Parathyroid adenoma (tissue), 2 donors: ENCODE data around the gene ELP4.

Source experiments
- H2AFZ ChIP-seq: fragments of 300-600 bp; sonication (generic); one replicate; pipeline ENCODE4 v1.7.0; 2017; ENCODE audit warnings: antibody characterized with exemption, mild to moderate bottlenecking
- H3K27ac ChIP-seq: fragments of 300-600 bp; sonication (generic); one replicate; pipeline ENCODE4 v1.7.0; 2017
- H3K27me3 ChIP-seq: fragments of 300-600 bp; sonication (generic); one replicate; pipeline ENCODE4 v1.7.0; 2017; ENCODE audit warnings: low read length; ENCODE audit not compliant: control insufficient read depth, insufficient read depth
- H3K36me3 ChIP-seq: fragments of 300-600 bp; sonication (generic); one replicate; pipeline ENCODE4 v1.7.0; 2017; ENCODE audit warnings: low read length; ENCODE audit not compliant: control insufficient read depth, insufficient read depth
- H3K4me1 ChIP-seq: fragments of 300-600 bp; sonication (generic); one replicate; pipeline ENCODE4 v1.7.0; 2017; ENCODE audit warnings: control low read depth
- H3K4me2 ChIP-seq: fragments of 300-600 bp; sonication (generic); one replicate; pipeline ENCODE4 v1.7.0; 2017; ENCODE audit warnings: low read length
- H3K4me3 ChIP-seq: fragments of 300-600 bp; sonication (generic); one replicate; pipeline ENCODE4 v1.7.0; 2017; ENCODE audit warnings: low read depth, low read length
- H3K79me2 ChIP-seq: fragments of 300-600 bp; sonication (generic); one replicate; pipeline ENCODE4 v1.7.0; 2017; ENCODE audit warnings: control low read depth
- H3K9ac ChIP-seq: fragments of 300-600 bp; sonication (generic); one replicate; pipeline ENCODE4 v1.7.0; 2017; ENCODE audit warnings: mild to moderate bottlenecking
- H3K9me3 ChIP-seq: fragments of 300-600 bp; sonication (generic); one replicate; pipeline ENCODE4 v1.7.0; 2017; ENCODE audit warnings: low read length; ENCODE audit not compliant: control insufficient read depth
- TF ChIP-seq, protein P1 (sequence below): fragments of 300-600 bp; sonication (generic); IDR thresholded peaks from one replicate; pipeline ENCODE4 v1.7.0; 2017; ENCODE audit warnings: antibody characterized with exemption, mild to moderate bottlenecking
- donor health status: primary hyperparathyroidism.

Gene ELP4

DNA sequence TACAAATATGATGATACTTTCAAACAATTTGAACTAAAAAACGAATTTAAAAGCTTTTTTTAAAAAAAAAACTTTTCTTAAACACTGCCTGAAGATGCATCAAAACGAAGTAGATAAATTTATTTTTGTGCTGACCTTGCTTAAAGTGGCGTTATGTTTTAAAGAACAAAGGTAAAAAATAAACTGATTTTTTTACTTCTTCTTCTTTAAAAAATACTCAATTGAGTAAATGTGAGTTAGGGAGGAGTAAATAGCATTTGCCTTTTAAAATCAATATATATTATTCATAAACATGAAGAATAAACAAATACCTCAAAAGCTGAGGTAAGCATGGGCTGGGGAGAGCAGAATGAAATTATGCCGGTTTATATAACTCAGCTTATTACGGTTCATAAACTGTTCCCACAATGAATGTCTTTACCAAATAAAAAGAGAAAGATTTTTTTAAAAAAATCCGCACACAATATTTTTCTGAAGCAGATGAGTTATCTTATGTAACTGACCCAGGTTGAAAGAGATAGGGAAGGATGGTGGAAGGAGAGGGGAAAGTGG, 292.5 kb downstream of the ELP4 start:
- Histone ChIP-seq H3K36me3 (no peaks in the 10 kb centered on the region), H3K9ac (no peak overlapping the region), H3K9me3 (no peaks in the 10 kb centered on the region), H3K27ac (no peak overlapping the region), H2AFZ (no peak overlapping the region), H3K4me1 (no peaks in the 10 kb centered on the region), H3K4me3 (no peak overlapping the region), H3K27me3 (peaks cover 12% of the 10 kb centered on the region), H3K79me2 (no peaks in the 10 kb centered on the region), H3K4me2 (no peak overlapping the region)
- TF ChIP-seq, protein P1, sequence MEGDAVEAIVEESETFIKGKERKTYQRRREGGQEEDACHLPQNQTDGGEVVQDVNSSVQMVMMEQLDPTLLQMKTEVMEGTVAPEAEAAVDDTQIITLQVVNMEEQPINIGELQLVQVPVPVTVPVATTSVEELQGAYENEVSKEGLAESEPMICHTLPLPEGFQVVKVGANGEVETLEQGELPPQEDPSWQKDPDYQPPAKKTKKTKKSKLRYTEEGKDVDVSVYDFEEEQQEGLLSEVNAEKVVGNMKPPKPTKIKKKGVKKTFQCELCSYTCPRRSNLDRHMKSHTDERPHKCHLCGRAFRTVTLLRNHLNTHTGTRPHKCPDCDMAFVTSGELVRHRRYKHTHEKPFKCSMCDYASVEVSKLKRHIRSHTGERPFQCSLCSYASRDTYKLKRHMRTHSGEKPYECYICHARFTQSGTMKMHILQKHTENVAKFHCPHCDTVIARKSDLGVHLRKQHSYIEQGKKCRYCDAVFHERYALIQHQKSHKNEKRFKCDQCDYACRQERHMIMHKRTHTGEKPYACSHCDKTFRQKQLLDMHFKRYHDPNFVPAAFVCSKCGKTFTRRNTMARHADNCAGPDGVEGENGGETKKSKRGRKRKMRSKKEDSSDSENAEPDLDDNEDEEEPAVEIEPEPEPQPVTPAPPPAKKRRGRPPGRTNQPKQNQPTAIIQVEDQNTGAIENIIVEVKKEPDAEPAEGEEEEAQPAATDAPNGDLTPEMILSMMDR: no peak

GRCh38 chr11:31802609-31802989, 293.0 kb downstream of the ELP4 start:
- H3K79me2 ChIP-seq: no peaks in the 10 kb centered on the region
- no peaks in the 10 kb centered on the region for H3K36me3 ChIP-seq
- no peak overlapping the region for H3K4me3 ChIP-seq
- peaks cover 12% of the 10 kb centered on the region for H3K27me3 ChIP-seq
- H3K4me2 ChIP-seq: no peak overlapping the region
- H3K4me1 ChIP-seq: no peaks in the 10 kb centered on the region
- H3K9me3 ChIP-seq: no peaks in the 10 kb centered on the region
- no peak overlapping the region for H3K9ac ChIP-seq
- TF ChIP-seq, protein P1: no peak
- no peak overlapping the region for H2AFZ ChIP-seq
- no peak overlapping the region for H3K27ac ChIP-seq

DNA sequence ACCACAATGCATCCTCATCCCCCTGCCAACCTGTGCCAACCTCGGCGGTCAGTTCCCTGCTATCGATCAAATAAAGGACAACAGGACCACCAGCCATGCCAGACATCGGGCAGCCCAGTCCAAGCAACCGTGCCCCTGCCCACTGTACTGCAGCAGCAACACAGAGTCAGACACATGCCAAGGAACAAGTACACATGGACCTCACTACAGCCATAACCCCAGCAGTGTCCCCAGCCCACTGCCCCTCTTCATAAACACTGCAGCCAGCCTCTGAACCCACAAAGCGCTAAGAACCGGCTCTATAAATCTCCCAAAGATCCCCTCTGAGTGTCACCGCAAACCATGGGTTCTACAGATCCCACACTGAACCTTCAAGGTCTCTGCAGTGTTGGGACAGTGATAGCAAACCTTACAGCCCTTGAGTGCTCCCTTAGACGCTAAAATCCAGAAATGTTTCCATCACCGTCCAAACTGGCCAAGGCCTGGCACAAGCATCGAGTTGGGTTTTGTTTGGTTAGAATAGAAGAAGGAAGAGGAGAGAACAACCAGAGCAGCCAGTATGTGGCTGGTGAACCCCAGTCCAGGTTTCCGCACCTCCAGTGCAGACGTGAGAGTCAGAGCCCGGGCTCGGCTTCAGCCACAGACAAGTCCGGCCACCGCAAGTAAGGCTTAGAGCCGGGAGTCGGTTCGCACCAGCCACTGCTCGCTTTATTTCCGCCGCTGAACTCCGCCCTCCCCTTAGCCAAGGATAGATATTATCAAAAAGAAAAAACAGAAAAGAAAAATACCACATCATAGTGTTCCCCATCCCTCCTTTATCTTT, 293.6 kb downstream of the ELP4 start:
- H3K9ac ChIP-seq: no peak overlapping the region

DNA sequence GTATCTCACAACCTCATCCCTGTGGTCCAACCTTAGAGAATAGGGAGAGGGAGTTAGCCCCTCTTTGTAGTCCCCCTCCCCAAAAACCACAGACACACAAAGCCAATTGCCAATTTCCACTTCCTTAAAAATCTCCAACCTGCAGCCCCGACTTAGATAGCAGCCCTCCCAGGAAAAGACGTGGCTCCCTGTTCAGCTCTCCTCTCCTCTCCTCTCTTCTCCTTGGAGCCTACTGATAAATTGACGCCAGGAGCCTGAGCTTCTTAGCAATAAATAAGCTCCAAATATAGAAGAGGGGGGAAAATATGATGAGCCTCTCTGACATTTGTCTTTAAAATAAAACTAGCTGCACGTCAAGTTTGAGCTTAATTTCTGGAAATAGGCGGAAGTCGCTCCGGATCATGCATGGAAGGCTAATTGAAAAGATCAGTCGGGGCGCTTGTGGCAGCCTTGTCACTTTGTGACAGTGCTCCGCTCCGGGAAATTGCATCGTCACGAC, 294.3 kb downstream of the ELP4 start:
- Histone ChIP-seq H3K79me2 (no peaks in the 10 kb centered on the region), H2AFZ (no peak overlapping the region), H3K4me3 (no peak overlapping the region), H3K4me1 (no peaks in the 10 kb centered on the region), H3K9ac (no peak overlapping the region), H3K9me3 (no peaks in the 10 kb centered on the region), H3K4me2 (no peak overlapping the region), H3K36me3 (no peaks in the 10 kb centered on the region), H3K27me3 (peaks cover 12% of the 10 kb centered on the region), H3K27ac (no peak overlapping the region)
- TF ChIP-seq, protein P1: no peak

More for the DNA sequence above, 293.6 kb downstream of the ELP4 start:
- Histone ChIP-seq H3K36me3 (no peaks in the 10 kb centered on the region), H3K4me2 (no peak overlapping the region), H3K9me3 (no peaks in the 10 kb centered on the region), H3K4me3 (no peak overlapping the region), H3K79me2 (no peaks in the 10 kb centered on the region), H3K27me3 (peaks cover 12% of the 10 kb centered on the region), H2AFZ (no peak overlapping the region), H3K4me1 (no peaks in the 10 kb centered on the region), H3K27ac (no peak overlapping the region)
- TF ChIP-seq, protein P1: no peak
